SK-N-SH (cell line): Measurements from ENCODE around the gene FAM78A. TPM values are rescaled to one million over a fixed set of nuclear protein-coding genes. Genes with fewer than 3 reads are reported as not detected.

Experiments
- CTCF ChIA-PET: fragments of 300-600, 350-600 bp; formaldehyde crosslinking; extraction: SDS; loops from one replicate; lab custom pipeline; 2021; lab: Yijun Ruan, JAX
- POLR2A ChIA-PET: fragments of 350-600 bp; sonication (Branson Sonifier 250); formaldehyde crosslinking; extraction: SDS; loops from one replicate; lab custom pipeline; 2020; ENCODE audit warnings: antibody characterized with exemption, inconsistent platforms; lab: Yijun Ruan, JAX
- DNase-seq: peaks from one replicate; pipeline ENCODE4 v3.0.0; 2012
- H2AFZ ChIP-seq: fragments of 200-600 bp; sonication (generic); 2 replicates; pipeline ENCODE4 v1.8.1; 2016; ENCODE audit warnings: antibody characterized with exemption, mild to moderate bottlenecking, low read depth
- H3F3A ChIP-seq: fragments of 200-600 bp; sonication (generic); replicated peaks from 2 replicates; pipeline ENCODE3; 2016; ENCODE audit warnings: antibody characterized with exemption, mild to moderate bottlenecking; ENCODE audit not compliant: insufficient read depth
- H3K27ac ChIP-seq, 2 experiments: fragments of 200-500 bp in 1 of 2; fragments of 200-600 bp in 1 of 2; sonication (Bioruptor generic) in 1 of 2; sonication (generic), shearing (Covaris generic) in 1 of 2; 2 replicates each; pipeline versions ENCODE4 v1.5.1 to v1.6.1; 2014 to 2016; ENCODE audit warnings: low read depth in 2 of 2, inconsistent platforms in 1 of 2, low read length in 1 of 2, mild to moderate bottlenecking in 1 of 2, mixed read lengths in 1 of 2
- H3K27me3 ChIP-seq: fragments of 200-600 bp; sonication (generic), shearing (Covaris generic); 2 replicates; pipeline ENCODE4 v1.6.1; 2016; ENCODE audit warnings: mixed run types; ENCODE audit not compliant: insufficient read depth
- H3K36me3 ChIP-seq, 2 experiments: fragments of 200-500 bp in 1 of 2; fragments of 200-600 bp in 1 of 2; sonication (Bioruptor generic) in 1 of 2; sonication (generic) in 1 of 2; replicated peaks in 1 of 2; 2 replicates each; pipeline versions ENCODE3 to v1.5.1; 2014 to 2016; ENCODE audit warnings: low read length in 1 of 2, mild to moderate bottlenecking in 1 of 2; ENCODE audit not compliant: insufficient read depth in 2 of 2, control insufficient read depth in 1 of 2
- H3K4me1 ChIP-seq, 2 experiments: fragments of 200-500 bp in 1 of 2; fragments of 200-600 bp in 1 of 2; sonication (Bioruptor generic) in 1 of 2; sonication (generic), shearing (Covaris generic) in 1 of 2; 2 replicates each; pipeline versions ENCODE4 v1.5.1 to v1.6.1; 2014 to 2016; ENCODE audit warnings: low read depth in 1 of 2, low read length in 1 of 2, mixed run types in 1 of 2; ENCODE audit not compliant: insufficient read depth in 2 of 2, control insufficient read depth in 1 of 2
- H3K4me2 ChIP-seq: fragments of 200-600 bp; sonication (generic), shearing (Covaris generic); 2 replicates; pipeline ENCODE4 v1.6.1; 2017; ENCODE audit warnings: mixed run types
- H3K4me3 ChIP-seq, 2 experiments: fragments of 200-500 bp in 1 of 2; fragments of 200-600 bp in 1 of 2; sonication (Bioruptor generic) in 1 of 2; sonication (generic), shearing (Covaris generic) in 1 of 2; 2 replicates each; pipeline versions ENCODE4 v1.5.1 to v1.8.1; 2014 to 2016; ENCODE audit warnings: low read depth in 2 of 2, inconsistent platforms in 1 of 2, low read length in 1 of 2, mild to moderate bottlenecking in 1 of 2, mixed read lengths in 1 of 2, moderate library complexity in 1 of 2
- H3K79me2 ChIP-seq: fragments of 200-600 bp; sonication (generic); 2 replicates; pipeline ENCODE4 v1.8.1; 2017; ENCODE audit warnings: mild to moderate bottlenecking; ENCODE audit not compliant: insufficient read depth
- H3K9ac ChIP-seq: fragments of 200-600 bp; sonication (generic); 2 replicates; pipeline ENCODE4 v1.6.1; 2017; ENCODE audit warnings: mixed run types
- H3K9me2 ChIP-seq: fragments of 200-600 bp; sonication (generic); 2 replicates; pipeline ENCODE4 v1.6.1; 2017; ENCODE audit warnings: mixed run types
- H3K9me3 ChIP-seq: fragments of 200-600 bp; sonication (generic); 2 replicates; pipeline ENCODE4 v1.6.1; 2017; ENCODE audit warnings: mixed run types, mild to moderate bottlenecking, moderate library complexity
- H4K20me1 ChIP-seq: fragments of 200-600 bp; sonication (generic); 2 replicates; pipeline ENCODE4 v1.6.1; 2017; ENCODE audit warnings: mild to moderate bottlenecking, mixed run types; ENCODE audit not compliant: insufficient read depth
- CHD2 ChIP-seq: fragments of 150-350 bp; IDR thresholded peaks from 2 replicates; pipeline ENCODE4 v1.6.1; 2018; ENCODE audit warnings: low read length; ENCODE audit not compliant: partially characterized antibody
- EZH2phosphoT487 ChIP-seq: fragments of 200-600 bp; sonication (generic); IDR thresholded peaks from 2 replicates; pipeline ENCODE4 v1.6.1; 2017; ENCODE audit warnings: low read depth, mixed run types, mild to moderate bottlenecking, antibody characterized with exemption, moderate library complexity, borderline replicate concordance
- GABPA ChIP-seq: IDR thresholded peaks from 2 replicates; pipeline ENCODE4 v1.4.0; 2012; ENCODE audit warnings: low read depth, mild to moderate bottlenecking
- IRF3 ChIP-seq: fragments of 150-350 bp; IDR thresholded peaks from 2 replicates; pipeline ENCODE4 v1.6.1; 2016; ENCODE audit warnings: mild to moderate bottlenecking, low read depth, low read length
- NFIC ChIP-seq: IDR thresholded peaks from 2 replicates; pipeline ENCODE4 v1.4.0; 2012; ENCODE audit warnings: borderline replicate concordance
- NRF1 ChIP-seq: IDR thresholded peaks from 2 replicates; pipeline ENCODE4 v1.6.1; 2012; ENCODE audit warnings: low read depth, mild to moderate bottlenecking, low read length
- POLR2AphosphoS5 ChIP-seq: IDR thresholded peaks from 2 replicates; pipeline ENCODE4 v1.6.1; 2012; ENCODE audit warnings: low read depth, low read length
- RCOR1 ChIP-seq: fragments of 150-350 bp; IDR thresholded peaks from 2 replicates; pipeline ENCODE4 v1.6.1; 2017; ENCODE audit warnings: antibody characterized with exemption, low read length
- RXRA ChIP-seq: IDR thresholded peaks from 2 replicates; pipeline ENCODE4 v1.4.0; 2012; ENCODE audit warnings: low read depth, mild to moderate bottlenecking, borderline replicate concordance
- SMC3 ChIP-seq: IDR thresholded peaks from 2 replicates; pipeline ENCODE4 v1.6.1; 2012; ENCODE audit warnings: low read depth, low read length, improper control_type of control experiment
- TAF1 ChIP-seq: IDR thresholded peaks from 2 replicates; pipeline ENCODE4 v1.6.1; 2012; ENCODE audit warnings: low read depth, mild to moderate bottlenecking, low read length, moderate library complexity, borderline replicate concordance
- TCF12 ChIP-seq: IDR thresholded peaks from 2 replicates; pipeline ENCODE4 v1.4.0; 2012
- TEAD4 ChIP-seq: IDR thresholded peaks from 2 replicates; pipeline ENCODE4 v1.4.0; 2012; ENCODE audit warnings: mild to moderate bottlenecking, borderline replicate concordance; ENCODE audit not compliant: insufficient read depth
- USF2 ChIP-seq: fragments of 150-350 bp; IDR thresholded peaks from 2 replicates; pipeline ENCODE4 v1.6.1; 2017; ENCODE audit warnings: antibody characterized with exemption, low read length, low read depth, borderline replicate concordance
- YY1 ChIP-seq: IDR thresholded peaks from 2 replicates; pipeline ENCODE4 v1.4.0; 2012; ENCODE audit warnings: low read depth, mild to moderate bottlenecking
- ZBTB33 ChIP-seq: IDR thresholded peaks from 2 replicates; pipeline ENCODE4 v1.4.0; 2012; ENCODE audit warnings: low read depth, borderline replicate concordance
- WGBS: methylation state at CpG from one replicate; pipeline ENCODE4 v1.1.6; 2017; ENCODE audit warnings: low lambda C conversion rate; 5-methylcytosine and 5-hydroxymethylcytosine counted together
- polyA plus RNA-seq, 3 experiments: library from polyadenylated mRNA; depleted of rRNA; stranded (reverse); fragments of >200 nt; gene quantifications; 2 replicates each; pipeline ENCODE4 v1.2.3, GENCODE V29; 2012
- TF ChIP-seq, protein P1 (sequence below): IDR thresholded peaks from 2 replicates; pipeline ENCODE4 v1.4.0; 2012; ENCODE audit warnings: low read depth
- TF ChIP-seq, protein P2 (sequence below): IDR thresholded peaks from 2 replicates; pipeline ENCODE4; 2012

Gene FAM78A
- polyA plus RNA-seq, 1 of the 3 experiments (the other 2 are of a cell fraction) = 1.0 TPM

- TF ChIP-seq RXRA = no peak
- TF ChIP-seq YY1 = no peak
- no peak for TF ChIP-seq TEAD4
- TF ChIP-seq TCF12 = no peak
- TF ChIP-seq USF2 = no peak
- TF ChIP-seq POLR2AphosphoS5 = no peak
- TF ChIP-seq ZBTB33 = no peak
- TF ChIP-seq GABPA = no peak
- no peak for TF ChIP-seq IRF3
- no peak for TF ChIP-seq RCOR1
- TF ChIP-seq, all 33 proteins: peak for 0
- Histone ChIP-seq H3K4me2 (no peak overlapping the region), H3K4me3 (no peak overlapping the region), H3K4me1 (peaks cover 0 to 2% of the 10 kb centered on the region in 2 experiments; a peak in 1 of 4 replicates), H3K9me2 (no peaks in the 10 kb centered on the region), H4K20me1 (no peaks in the 10 kb centered on the region), H3F3A (no peaks in the 10 kb centered on the region), H3K9ac (no peak overlapping the region), H3K79me2 (no peaks in the 10 kb centered on the region), H3K36me3 (no peaks in the 10 kb centered on the region), H3K9me3 (no peaks in the 10 kb centered on the region), H2AFZ (no peak overlapping the region), H3K27ac (no peak overlapping the region), H3K27me3 (no peaks in the 10 kb centered on the region)
- no peak for DNase-seq
- CTCF ChIA-PET = interaction anchor here (0.8 to 6.4 kb wide), 6 partner anchors 11 to 277 kb away, joined by 3 to 43 read pairs (median 4); no protein-coding TSS in a partner anchor
- 80% methylated on average over 8 of the region's 8 CpGs for WGBS
- POLR2A ChIA-PET = no interaction called here
These were observed 47.3 kb upstream of the FAM78A start for GRCh38 chr9:131323629-131324028.

GRCh38 chr9:131320031-131320685, 43.8 kb upstream of the FAM78A start:
- Histone ChIP-seq H3K9me2 (no peaks in the 10 kb centered on the region), H3K79me2 (no peaks in the 10 kb centered on the region), H3K9me3 (no peaks in the 10 kb centered on the region), H3K4me3 (no peak overlapping the region), H2AFZ (no peak overlapping the region), H3K9ac (no peak overlapping the region), H3K36me3 (no peaks in the 10 kb centered on the region), H3F3A (no peaks in the 10 kb centered on the region), H3K27me3 (no peaks in the 10 kb centered on the region), H3K4me2 (no peak overlapping the region), H3K4me1 (peaks cover 0 to 9% of the 10 kb centered on the region in 2 experiments; a peak in 1 of 4 replicates), H4K20me1 (no peaks in the 10 kb centered on the region), H3K27ac (no peak overlapping the region)
- peak; percentile 58 for DNase-seq
- 80% methylated on average over 18 of the region's 19 CpGs for WGBS
- POLR2A ChIA-PET = interaction anchor here (0.6 kb wide), 1 partner anchor 47 kb away, joined by 3 read pairs; no protein-coding TSS in a partner anchor
- CTCF ChIA-PET = interaction anchor here (5.0 kb wide), 1 partner anchor 16 kb away, joined by 38 read pairs; no protein-coding TSS in a partner anchor
- TF ChIP-seq EZH2phosphoT487 (no peak), NFIC (no peak), NRF1 (no peak), RXRA (no peak), TCF12 (no peak), SMC3 (no peak), CHD2 (no peak), TAF1 (no peak), YY1 (no peak)
- TF ChIP-seq, protein P1, sequence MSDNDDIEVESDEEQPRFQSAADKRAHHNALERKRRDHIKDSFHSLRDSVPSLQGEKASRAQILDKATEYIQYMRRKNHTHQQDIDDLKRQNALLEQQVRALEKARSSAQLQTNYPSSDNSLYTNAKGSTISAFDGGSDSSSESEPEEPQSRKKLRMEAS = no peak
- TF ChIP-seq, protein P2, sequence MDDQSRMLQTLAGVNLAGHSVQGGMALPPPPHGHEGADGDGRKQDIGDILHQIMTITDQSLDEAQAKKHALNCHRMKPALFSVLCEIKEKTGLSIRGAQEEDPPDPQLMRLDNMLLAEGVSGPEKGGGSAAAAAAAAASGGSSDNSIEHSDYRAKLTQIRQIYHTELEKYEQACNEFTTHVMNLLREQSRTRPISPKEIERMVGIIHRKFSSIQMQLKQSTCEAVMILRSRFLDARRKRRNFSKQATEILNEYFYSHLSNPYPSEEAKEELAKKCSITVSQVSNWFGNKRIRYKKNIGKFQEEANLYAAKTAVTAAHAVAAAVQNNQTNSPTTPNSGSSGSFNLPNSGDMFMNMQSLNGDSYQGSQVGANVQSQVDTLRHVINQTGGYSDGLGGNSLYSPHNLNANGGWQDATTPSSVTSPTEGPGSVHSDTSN = no peak
